H1 (cell line): ENCODE measurements around the gene ZNF804B. TPM values are rescaled to one million over a fixed set of nuclear protein-coding genes. Genes with fewer than 3 reads are reported as not detected.

Source experiments
- CTCF ChIA-PET: fragments of 300-600 bp; sonication (Branson Sonifier 250); formaldehyde crosslinking; loops from one replicate; lab custom pipeline; 2021; ENCODE audit not compliant: partially characterized antibody; lab: Charles Lee
- POLR2A ChIA-PET: fragments of 300-600 bp; sonication (Branson Sonifier 250); formaldehyde crosslinking; loops from one replicate; lab custom pipeline; 2021; ENCODE audit warnings: inconsistent platforms; ENCODE audit not compliant: partially characterized antibody; lab: Charles Lee
- DNase-seq, 2 experiments: peaks; one replicate each; pipeline versions ENCODE4 v3.0.0 to v3.0.0-alpha.2; 2010 to 2022; ENCODE audit warnings: low spot score in 2 of 2, low read depth in 1 of 2, mixed read lengths in 1 of 2
- FAIRE-seq: peaks from 2 replicates; lab custom pipeline; 2011; peaks lifted over from hg19 to GRCh38; lab: Jason Lieb, UNC
- H2AFZ ChIP-seq: 2 replicates; pipeline ENCODE4 v1.8.1; 2012; ENCODE audit warnings: low read length, inconsistent platforms
- H2AK5ac ChIP-seq: 2 replicates; pipeline ENCODE4 v1.6.1; 2013; ENCODE audit warnings: low read depth, low read length
- H2BK120ac ChIP-seq: replicated peaks from 2 replicates; pipeline ENCODE3; 2013; ENCODE audit warnings: low read depth, low read length, inconsistent platforms
- H2BK12ac ChIP-seq: 2 replicates; pipeline ENCODE4 v1.6.1; 2013; ENCODE audit warnings: low read depth, low read length
- H2BK15ac ChIP-seq: 2 replicates; pipeline ENCODE4 v1.6.1; 2013; ENCODE audit warnings: low read length
- H2BK20ac ChIP-seq: 2 replicates; pipeline ENCODE4 v1.6.1; 2013; ENCODE audit warnings: low read length
- H2BK5ac ChIP-seq: 2 replicates; pipeline ENCODE4 v1.6.1; 2013; ENCODE audit warnings: low read depth, low read length
- H3K14ac ChIP-seq: 2 replicates; pipeline ENCODE4 v1.6.1; 2013; ENCODE audit warnings: inconsistent platforms; ENCODE audit not compliant: insufficient read length
- H3K18ac ChIP-seq: 2 replicates; pipeline ENCODE4 v1.6.1; 2013; ENCODE audit warnings: low read length; ENCODE audit errors: extremely low read depth
- H3K23ac ChIP-seq: 2 replicates; pipeline ENCODE4 v1.6.1; 2013; ENCODE audit warnings: inconsistent platforms; ENCODE audit not compliant: insufficient read length
- H3K23me2 ChIP-seq: 2 replicates; pipeline ENCODE4 v1.6.1; 2013; ENCODE audit warnings: low read depth, low read length
- H3K27ac ChIP-seq: 2 replicates; pipeline ENCODE4 v1.6.1; 2011; ENCODE audit warnings: low read depth, low read length, inconsistent platforms
- H3K27me3 ChIP-seq, 4 experiments: replicated peaks in 1 of 4; 1 replicate in 1 of 4; 2 replicates in 3 of 4; pipeline versions ENCODE4 v1.6.1 to v1.8.1; 2011 to 2013; ENCODE audit warnings: low read length in 3 of 4, mild to moderate bottlenecking in 3 of 4, inconsistent platforms in 2 of 4, mixed read lengths in 2 of 4, moderate library complexity in 1 of 4; ENCODE audit not compliant: control insufficient read depth in 3 of 4, insufficient read depth in 3 of 4; ENCODE audit errors: extremely low read depth in 1 of 4
- H3K36me3 ChIP-seq, 4 experiments: 2 replicates each; pipeline versions ENCODE4 v1.6.1 to v1.8.1; 2011 to 2013; ENCODE audit warnings: mild to moderate bottlenecking in 4 of 4, low read length in 3 of 4, moderate library complexity in 2 of 4, control low read depth in 1 of 4, inconsistent platforms in 1 of 4; ENCODE audit not compliant: insufficient read depth in 4 of 4, control insufficient read depth in 2 of 4
- H3K4ac ChIP-seq: replicated peaks from 2 replicates; pipeline ENCODE3; 2013; ENCODE audit warnings: low read length, low read depth, mixed read lengths, inconsistent platforms; ENCODE audit not compliant: insufficient read length
- H3K4me1 ChIP-seq, 4 experiments: replicated peaks in 1 of 4; 1 replicate in 1 of 4; 2 replicates in 3 of 4; pipeline versions ENCODE4 v1.6.1 to v1.8.1; 2011 to 2013; ENCODE audit warnings: low read length in 3 of 4, inconsistent platforms in 2 of 4, mixed read lengths in 1 of 4; ENCODE audit not compliant: insufficient read depth in 4 of 4, control insufficient read depth in 3 of 4
- H3K4me2 ChIP-seq, 2 experiments: 2 replicates each; pipeline versions ENCODE4 v1.6.1 to v1.8.1; 2011 to 2013; ENCODE audit warnings: low read depth in 2 of 2, low read length in 2 of 2, control low read depth in 1 of 2, inconsistent platforms in 1 of 2, mild to moderate bottlenecking in 1 of 2; ENCODE audit not compliant: insufficient read depth in 1 of 2
- H3K4me3 ChIP-seq, 4 experiments: fragments of 200-600, 300-600 bp in 1 of 4; sonication (generic), shearing (Covaris generic), sonication (Bioruptor Twin) in 1 of 4; 2 replicates each; pipeline versions ENCODE4 v1.5.1 to v1.8.1; 2011 to 2016; ENCODE audit warnings: low read length in 4 of 4, low read depth in 3 of 4, control low read depth in 2 of 4, inconsistent platforms in 2 of 4, mild to moderate bottlenecking in 2 of 4, mixed read lengths in 1 of 4, moderate library complexity in 1 of 4; ENCODE audit not compliant: insufficient read depth in 2 of 4; ENCODE audit errors: extremely low read depth in 1 of 4
- H3K56ac ChIP-seq: replicated peaks from 2 replicates; pipeline ENCODE3; 2013; ENCODE audit warnings: low read depth, mild to moderate bottlenecking, mixed read lengths, low read length, inconsistent platforms; ENCODE audit not compliant: insufficient read length
- H3K79me1 ChIP-seq: 2 replicates; pipeline ENCODE4 v1.6.1; 2013; ENCODE audit warnings: low read depth, low read length, control low read depth
- H3K79me2 ChIP-seq, 2 experiments: 2 replicates each; pipeline versions ENCODE4 v1.6.1 to v1.8.1; 2012 to 2013; ENCODE audit warnings: low read length in 2 of 2, mild to moderate bottlenecking in 2 of 2, inconsistent platforms in 1 of 2; ENCODE audit not compliant: insufficient read depth in 2 of 2, control insufficient read depth in 1 of 2
- H3K9ac ChIP-seq, 4 experiments: replicated peaks in 1 of 4; 1 replicate in 1 of 4; 2 replicates in 3 of 4; pipeline versions ENCODE4 v1.6.1 to v1.8.1; 2011 to 2013; ENCODE audit warnings: low read depth in 3 of 4, low read length in 3 of 4, control low read depth in 2 of 4, mild to moderate bottlenecking in 2 of 4, moderate library complexity in 2 of 4, inconsistent platforms in 1 of 4; ENCODE audit errors: extremely low read depth in 1 of 4
- H3K9me3 ChIP-seq, 2 experiments: 2 replicates each; pipeline versions ENCODE4 v1.6.1 to v1.8.1; 2012 to 2013; ENCODE audit warnings: mild to moderate bottlenecking in 2 of 2, moderate library complexity in 2 of 2, control low read depth in 1 of 2, inconsistent platforms in 1 of 2, low read depth in 1 of 2, low read length in 1 of 2, mixed read lengths in 1 of 2; ENCODE audit not compliant: insufficient read depth in 2 of 2
- H4K20me1 ChIP-seq, 2 experiments: replicated peaks in 1 of 2; 2 replicates each; pipeline versions ENCODE3 to v1.8.1; 2011 to 2013; ENCODE audit warnings: inconsistent platforms in 2 of 2, low read length in 2 of 2, mild to moderate bottlenecking in 1 of 2; ENCODE audit not compliant: insufficient read depth in 2 of 2, control insufficient read depth in 1 of 2
- H4K5ac ChIP-seq: 2 replicates; pipeline ENCODE4 v1.6.1; 2013; ENCODE audit warnings: low read length, low read depth, mixed read lengths, inconsistent platforms; ENCODE audit not compliant: insufficient read length
- H4K8ac ChIP-seq: 2 replicates; pipeline ENCODE4 v1.8.0; 2013; ENCODE audit warnings: mild to moderate bottlenecking, moderate library complexity, low read length, inconsistent platforms; ENCODE audit not compliant: insufficient read depth; ENCODE audit errors: extremely low read depth
- H4K91ac ChIP-seq: replicated peaks from 2 replicates; pipeline ENCODE3; 2013; ENCODE audit warnings: low read length, mixed read lengths, inconsistent platforms; ENCODE audit not compliant: insufficient read length
- CEBPB ChIP-seq: IDR thresholded peaks from 2 replicates; pipeline ENCODE4 v1.6.1; 2012; ENCODE audit warnings: low read depth, low read length
- FOSL1 ChIP-seq: IDR thresholded peaks from 2 replicates; pipeline ENCODE4 v1.6.1; 2011; ENCODE audit warnings: mild to moderate bottlenecking, low read depth, low read length, moderate library complexity; ENCODE audit not compliant: insufficient read depth
- KDM1A ChIP-seq: fragments of 200-600, 300-600 bp; sonication (generic); IDR thresholded peaks from 2 replicates; pipeline ENCODE4 v1.7.1; 2016; ENCODE audit warnings: mild to moderate bottlenecking, low read length, borderline replicate concordance
- RBBP5 ChIP-seq: IDR thresholded peaks from 2 replicates; pipeline ENCODE4 v1.7.1; 2012; ENCODE audit warnings: low read depth, mild to moderate bottlenecking, inconsistent platforms, low read length, moderate library complexity, borderline replicate concordance
- SAP30 ChIP-seq: fragments of 300-600 bp; sonication (generic); IDR thresholded peaks from 2 replicates; pipeline ENCODE4 v1.7.1; 2012; ENCODE audit warnings: low read length, moderate library complexity, mild to moderate bottlenecking, inconsistent platforms; ENCODE audit not compliant: insufficient read depth, insufficient replicate concordance
- SIRT6 ChIP-seq: IDR thresholded peaks from one replicate; pipeline ENCODE4 v1.7.1; 2012; ENCODE audit warnings: low read length, inconsistent platforms
- YY1 ChIP-seq: IDR thresholded peaks from 2 replicates; pipeline ENCODE4 v1.6.1; 2011; ENCODE audit warnings: low read depth, mild to moderate bottlenecking, low read length
- WGBS, 2 experiments: shearing (Covaris generic) in 1 of 2; methylation state at CpG; one replicate each; pipeline versions ENCODE4 v1.1.6 to v1.1.7; 2013 to 2015; ENCODE audit warnings: low lambda C conversion rate in 2 of 2, mixed read lengths in 2 of 2, inconsistent platforms in 1 of 2, low coverage in 1 of 2, missing lambda C conversion rate in 1 of 2; ENCODE audit not compliant: insufficient replicate concordance in 2 of 2, insufficient coverage in 1 of 2, insufficient read length in 1 of 2; ENCODE audit errors: extremely low coverage in 1 of 2, missing lambda C conversion rate in 1 of 2; 5-methylcytosine and 5-hydroxymethylcytosine counted together
- polyA plus RNA-seq, 7 experiments: library from polyadenylated mRNA; depleted of rRNA in 3 of 7; stranded (reverse) in 5 of 7; unstranded in 2 of 7; fragments of >200 nt in 5 of 7; fragments of 200-250 nt in 2 of 7; gene quantifications; 1 replicate in 5 of 7; 2 replicates in 1 of 7; 4 replicates in 1 of 7; pipeline versions ENCODE4 v1.2.1 to v1.2.3, GENCODE V29; 2011 to 2013; ENCODE audit warnings: missing spikeins in 2 of 7, mixed read lengths in 2 of 7
- total RNA-seq: library from RNA; stranded (reverse); fragmentation: NEBNext Ultra II Directional; extraction: Animal tissue kit (Norgen Biotek cat#: 25700); gene quantifications from 2 replicates; pipeline ENCODE4 v1.2.1, GENCODE V29; 2021
- TF ChIP-seq, protein P1 (sequence below): IDR thresholded peaks from 2 replicates; pipeline ENCODE4 v1.6.1; 2012; ENCODE audit warnings: inconsistent platforms
- TF ChIP-seq, protein P2 (sequence below), 3 experiments: IDR thresholded peaks; 1 replicate in 2 of 3; 2 replicates in 1 of 3; pipeline versions ENCODE4 v1.5.1 to v1.6.1; 2011; ENCODE audit warnings: low read length in 3 of 3, mild to moderate bottlenecking in 3 of 3, inconsistent platforms in 2 of 3, low read depth in 1 of 3, moderate library complexity in 1 of 3; ENCODE audit not compliant: insufficient read depth in 1 of 3; ENCODE audit errors: control extremely low read depth in 1 of 3
- TF ChIP-seq, protein P3 (sequence below): IDR thresholded peaks from 2 replicates; pipeline ENCODE4 v1.6.1; 2012; ENCODE audit warnings: low read length, inconsistent platforms

The ZNF804B gene
- total and polyA plus RNA-seq, 2 of the 8 experiments (the other 6 are each of a cell fraction or from before 2014, with no cell fraction given) = not detected

DNA sequence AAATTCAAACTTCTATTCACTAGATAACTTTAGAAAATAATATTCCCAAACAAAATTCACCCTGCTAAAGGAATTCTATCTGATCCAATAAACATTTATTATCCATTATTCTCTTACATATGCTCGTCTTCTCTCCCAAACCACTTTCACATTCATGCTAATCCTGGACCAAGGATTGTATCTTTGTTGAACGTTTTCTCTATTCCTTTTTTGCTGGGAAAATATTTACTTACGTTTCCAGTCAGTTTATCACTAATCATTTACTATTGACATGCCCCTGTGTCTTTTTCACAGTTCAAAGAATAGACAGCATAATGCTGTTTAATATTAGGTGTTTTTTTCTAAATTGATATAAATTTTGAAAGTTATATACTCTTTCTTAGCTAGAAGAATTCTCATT, 32.9 kb downstream of the ZNF804B start:
- Histone ChIP-seq H2BK5ac (no peak overlapping the region), H2AFZ (no peak overlapping the region)
- TF ChIP-seq FOSL1 (no peak), CEBPB (no peak), SIRT6 (no peak), RBBP5 (no peak), KDM1A (no peak), YY1 (no peak), SAP30 (no peak)
- TF ChIP-seq, protein P1, sequence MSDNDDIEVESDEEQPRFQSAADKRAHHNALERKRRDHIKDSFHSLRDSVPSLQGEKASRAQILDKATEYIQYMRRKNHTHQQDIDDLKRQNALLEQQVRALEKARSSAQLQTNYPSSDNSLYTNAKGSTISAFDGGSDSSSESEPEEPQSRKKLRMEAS = no peak
- TF ChIP-seq, protein P2, sequence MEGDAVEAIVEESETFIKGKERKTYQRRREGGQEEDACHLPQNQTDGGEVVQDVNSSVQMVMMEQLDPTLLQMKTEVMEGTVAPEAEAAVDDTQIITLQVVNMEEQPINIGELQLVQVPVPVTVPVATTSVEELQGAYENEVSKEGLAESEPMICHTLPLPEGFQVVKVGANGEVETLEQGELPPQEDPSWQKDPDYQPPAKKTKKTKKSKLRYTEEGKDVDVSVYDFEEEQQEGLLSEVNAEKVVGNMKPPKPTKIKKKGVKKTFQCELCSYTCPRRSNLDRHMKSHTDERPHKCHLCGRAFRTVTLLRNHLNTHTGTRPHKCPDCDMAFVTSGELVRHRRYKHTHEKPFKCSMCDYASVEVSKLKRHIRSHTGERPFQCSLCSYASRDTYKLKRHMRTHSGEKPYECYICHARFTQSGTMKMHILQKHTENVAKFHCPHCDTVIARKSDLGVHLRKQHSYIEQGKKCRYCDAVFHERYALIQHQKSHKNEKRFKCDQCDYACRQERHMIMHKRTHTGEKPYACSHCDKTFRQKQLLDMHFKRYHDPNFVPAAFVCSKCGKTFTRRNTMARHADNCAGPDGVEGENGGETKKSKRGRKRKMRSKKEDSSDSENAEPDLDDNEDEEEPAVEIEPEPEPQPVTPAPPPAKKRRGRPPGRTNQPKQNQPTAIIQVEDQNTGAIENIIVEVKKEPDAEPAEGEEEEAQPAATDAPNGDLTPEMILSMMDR (IDR thresholded peaks at IDR 0.05; ENCODE audit: control extremely low read depth in 1 of 3, insufficient read depth in 1 of 3, low read depth in 1 of 3, low read length in 3 of 3) = no peak
- TF ChIP-seq, protein P3, sequence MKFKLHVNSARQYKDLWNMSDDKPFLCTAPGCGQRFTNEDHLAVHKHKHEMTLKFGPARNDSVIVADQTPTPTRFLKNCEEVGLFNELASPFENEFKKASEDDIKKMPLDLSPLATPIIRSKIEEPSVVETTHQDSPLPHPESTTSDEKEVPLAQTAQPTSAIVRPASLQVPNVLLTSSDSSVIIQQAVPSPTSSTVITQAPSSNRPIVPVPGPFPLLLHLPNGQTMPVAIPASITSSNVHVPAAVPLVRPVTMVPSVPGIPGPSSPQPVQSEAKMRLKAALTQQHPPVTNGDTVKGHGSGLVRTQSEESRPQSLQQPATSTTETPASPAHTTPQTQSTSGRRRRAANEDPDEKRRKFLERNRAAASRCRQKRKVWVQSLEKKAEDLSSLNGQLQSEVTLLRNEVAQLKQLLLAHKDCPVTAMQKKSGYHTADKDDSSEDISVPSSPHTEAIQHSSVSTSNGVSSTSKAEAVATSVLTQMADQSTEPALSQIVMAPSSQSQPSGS = no peak

More for the DNA sequence above, 32.9 kb downstream of the ZNF804B start:
- Histone ChIP-seq H3K27ac (no peak overlapping the region), H3K23me2 (no peaks in the 10 kb centered on the region), H3K79me2 (no peaks in the 10 kb centered on the region), H2BK120ac (no peak overlapping the region), H3K4me1 (no peaks in the 10 kb centered on the region), H3K14ac (no peak overlapping the region), H4K8ac (no peak overlapping the region), H2BK20ac (no peak overlapping the region), H4K20me1 (no peaks in the 10 kb centered on the region), H3K4me3 (no peak overlapping the region), H4K5ac (no peak overlapping the region), H3K9ac (no peak overlapping the region), H3K18ac (no peak overlapping the region), H3K36me3 (no peaks in the 10 kb centered on the region), H2BK12ac (no peak overlapping the region), H3K9me3 (no peaks in the 10 kb centered on the region), H3K4me2 (no peak overlapping the region), H2BK15ac (no peak overlapping the region), H3K23ac (no peak overlapping the region), H3K4ac (no peak overlapping the region), H3K79me1 (no peaks in the 10 kb centered on the region), H3K56ac (no peak overlapping the region), H3K27me3 (no peaks in the 10 kb centered on the region), H2AK5ac (no peak overlapping the region), H4K91ac (no peak overlapping the region)
- no peak for DNase-seq
- ChIA-PET CTCF (interaction anchor here (1.7 to 2.5 kb wide), 2 partner anchors 13 to 42 kb away, joined by 5 to 10 read pairs; no protein-coding TSS in a partner anchor), POLR2A (no interaction called here)
- FAIRE-seq = no peak
- 83 to 100% methylated on average over 1 to 3 of the region's 3 CpGs for WGBS, 2 experiments
